Measurements from ENCODE around the gene SCGN. TPM values are rescaled to one million over a fixed set of nuclear protein-coding genes. Genes with fewer than 3 reads are reported as not detected.

SCGN gene
- 29.0 and 45.4 TPM in 2 replicates for total RNA-seq (2016; rRNA removed; fragmentation: Illumina TruSeq; extraction: Trizol)
- total RNA-seq (2016; cell fraction: cytosol; rRNA removed; fragmentation: Illumina TruSeq; extraction: Trizol; ENCODE audit: low read depth): 4.4 and 5.6 TPM in 2 replicates
- total RNA-seq (2016; cell fraction: insoluble cytoplasmic fraction; rRNA removed; fragmentation: Illumina TruSeq; extraction: Trizol): 27.9 and 49.4 TPM in 2 replicates
- 10.6 and 11.2 TPM in 2 replicates for total RNA-seq (2016; cell fraction: membrane; rRNA removed; fragmentation: Illumina TruSeq; extraction: Trizol)
- 10.5 and 10.7 TPM in 2 replicates for total RNA-seq (2016; cell fraction: nucleus; rRNA removed; fragmentation: Illumina TruSeq; extraction: Trizol)
- polyA plus RNA-seq (2011; rRNA removed): 2.1 and 2.9 TPM in 2 replicates
- polyA plus RNA-seq (2011; cell fraction: cytosol; rRNA removed): 2.7 and 3.3 TPM in 2 replicates
- 0.71 and 0.87 TPM in 2 replicates for polyA plus RNA-seq (2011; cell fraction: nucleus; rRNA removed)
- polyA plus RNA-seq (2012): 3.0 and 8.3 TPM in 2 replicates
- polyA plus RNA-seq (2016; cell fraction: cytosol; fragmentation: Illumina TruSeq; extraction: Trizol; ENCODE audit: low read depth): 4.5 and 4.7 TPM in 2 replicates
- polyA plus RNA-seq (2016; cell fraction: insoluble cytoplasmic fraction; fragmentation: Illumina TruSeq; extraction: Trizol; ENCODE audit: low read depth): 43.5 and 45.3 TPM in 2 replicates
- 8.0 and 8.2 TPM in 2 replicates for polyA plus RNA-seq (2016; cell fraction: membrane; fragmentation: Illumina TruSeq; extraction: Trizol; ENCODE audit: low read depth)
- polyA plus RNA-seq (2016; cell fraction: nucleus; fragmentation: Illumina TruSeq; extraction: Trizol; ENCODE audit: insufficient read depth, low read depth): 14.9 and 15.4 TPM in 2 replicates
- polyA minus RNA-seq (2011; rRNA and poly(A)+ RNA removed; ENCODE audit: low replicate concordance): 2.1 TPM in 1 of 2 replicates, not detected in the other
- polyA minus RNA-seq (2011; cell fraction: cytosol; rRNA and poly(A)+ RNA removed): 0.89 and 1.1 TPM in 2 replicates
- 0.52 TPM in 1 of 2 replicates, not detected in the other for polyA minus RNA-seq (2011; cell fraction: nucleus; rRNA and poly(A)+ RNA removed)
- Bru-seq, nascent RNA: percentile 64 among the genes with signal in this experiment
- percentile 52 among the genes with signal in this experiment for BruChase-seq, experiment 1, labeled RNA remaining after a 6-hour chase
- percentile 46 among the genes with signal in this experiment for BruChase-seq, experiment 2, labeled RNA remaining after a 2-hour chase
- long read RNA-seq, experiment 1, partial matches to known transcripts: 3 of 8 reads
- long read RNA-seq, experiment 1, other reads (novel, unspliced or antisense): 5 of 8 reads
- long read RNA-seq, experiment 2, partial matches to known transcripts: 21 of 39 reads
- long read RNA-seq, experiment 2, other reads (novel, unspliced or antisense): 17 of 39 reads

- no peak within 1 kb of the TSS for H3K9ac ChIP-seq (ENCODE audit: insufficient read depth, low read depth, low read length)
- H3K4me1 ChIP-seq (ENCODE audit: insufficient read depth, low read length): peaks cover 14% of the 10 kb centered on the region
- peak within 1 kb of the TSS; percentile 27 to 68 (median 47); a peak in 4 of 6 replicates for H3K4me3 ChIP-seq (replicated peaks in 1 of 3; ENCODE audit: insufficient read depth in 1 of 3, low read depth in 2 of 3, low read length in 3 of 3)
- FAIRE-seq: peak; percentile 18
- ATAC-seq: peak; percentile 98
- no peaks in the 10 kb centered on the region; a peak in 1 of 5 replicates for H3K27me3 ChIP-seq (ENCODE audit: control insufficient read depth in 1 of 2, insufficient read depth in 2 of 2, low read length in 2 of 2)
- POLR2A ChIA-PET: interaction anchor here (0.7 kb wide), 1 partner anchor 10 kb away, joined by 3 read pairs; no protein-coding TSS in a partner anchor
- H3K4me2 ChIP-seq (ENCODE audit: low read depth, low read length): peak within 1 kb of the TSS; percentile 84
- H3K27ac ChIP-seq (ENCODE audit: extremely low read length, insufficient read depth, low read length): no peak within 1 kb of the TSS
- H3K79me2 ChIP-seq (ENCODE audit: insufficient read depth, low read length): no peaks in the 10 kb centered on the region
- WGBS (ENCODE audit: low lambda C conversion rate): 3% methylated on average over 26 of the region's 35 CpGs
- CTCF ChIA-PET (ENCODE audit: low intra/inter-chr PET ratio, low total read pairs): no interaction called here
- intact Hi-C loops (cut with micrococcal nuclease; ENCODE audit: unreplicated experiment) (no loop called here), in situ Hi-C loops (cut with HindIII; ENCODE audit: extremely low pct_ligation_motif_present, low pct_unique_long_range_greater_than_20kb) (no loop called here)
- no peaks in the 10 kb centered on the region for H3K9me3 ChIP-seq (ENCODE audit: low read length)
- no peak within 1 kb of the TSS for H2AFZ ChIP-seq (ENCODE audit: low read length)
- DNase-seq (ENCODE audit: low spot score): peak; percentile 55
- no peaks in the 10 kb centered on the region for H4K20me1 ChIP-seq (ENCODE audit: insufficient read depth, low read length)
- H3K36me3 ChIP-seq (replicated peaks in 1 of 2; ENCODE audit: control insufficient read depth in 1 of 2, insufficient read depth in 2 of 2, low read length in 2 of 2): no peaks in the 10 kb centered on the region
- no TSS peak for BruUV-seq (replicated peaks)
- peak; percentile 95; the same call in 1 of the 2 replicates for TF ChIP-seq ATF5 (CRISPR knock-in tag; IDR thresholded peaks at IDR 0.05; ENCODE audit: low read depth)
- TF ChIP-seq HDAC1 (CRISPR knock-in tag; IDR thresholded peaks at IDR 0.05): peak; percentile 89
- TF ChIP-seq ZNF230 (CRISPR knock-in tag; IDR thresholded peaks at IDR 0.05): peak; percentile 97
- TF ChIP-seq ZNF260 (CRISPR knock-in tag; IDR thresholded peaks at IDR 0.05; ENCODE audit: borderline replicate concordance, low read depth): no peak
- TF ChIP-seq STAG1 (CRISPR knock-in tag; IDR thresholded peaks at IDR 0.05): peak; percentile 44
- TF ChIP-seq, protein P1, sequence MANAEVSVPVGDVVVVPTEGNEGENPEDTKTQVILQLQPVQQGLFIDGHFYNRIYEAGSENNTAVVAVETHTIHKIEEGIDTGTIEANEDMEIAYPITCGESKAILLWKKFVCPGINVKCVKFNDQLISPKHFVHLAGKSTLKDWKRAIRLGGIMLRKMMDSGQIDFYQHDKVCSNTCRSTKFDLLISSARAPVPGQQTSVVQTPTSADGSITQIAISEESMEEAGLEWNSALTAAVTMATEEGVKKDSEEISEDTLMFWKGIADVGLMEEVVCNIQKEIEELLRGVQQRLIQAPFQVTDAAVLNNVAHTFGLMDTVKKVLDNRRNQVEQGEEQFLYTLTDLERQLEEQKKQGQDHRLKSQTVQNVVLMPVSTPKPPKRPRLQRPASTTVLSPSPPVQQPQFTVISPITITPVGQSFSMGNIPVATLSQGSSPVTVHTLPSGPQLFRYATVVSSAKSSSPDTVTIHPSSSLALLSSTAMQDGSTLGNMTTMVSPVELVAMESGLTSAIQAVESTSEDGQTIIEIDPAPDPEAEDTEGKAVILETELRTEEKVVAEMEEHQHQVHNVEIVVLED (CRISPR knock-in tag; IDR thresholded peaks at IDR 0.05; ENCODE audit: borderline replicate concordance): no peak; the same call in 1 of the 2 replicates
- TF ChIP-seq ESRRA (CRISPR knock-in tag; IDR thresholded peaks at IDR 0.05; ENCODE audit: low read depth): no peak
- peak; percentile 63 for TF ChIP-seq GABPB1 (CRISPR knock-in tag; IDR thresholded peaks at IDR 0.05)
- TF ChIP-seq HMGA1 (CRISPR knock-in tag; conservative IDR thresholded peaks at IDR 0.05): no peak
- peak; percentile 70 for TF ChIP-seq TEAD3 (CRISPR knock-in tag; optimal IDR thresholded peaks at IDR 0.05; ENCODE audit: borderline replicate concordance)
- peak; percentile 81 for TF ChIP-seq KDM3A (CRISPR knock-in tag; IDR thresholded peaks at IDR 0.05; ENCODE audit: low read depth)
- TF ChIP-seq MTA3 (CRISPR knock-in tag; IDR thresholded peaks at IDR 0.05): peak; percentile 89
- peak; percentile 100 for TF ChIP-seq SRY (CRISPR knock-in tag; IDR thresholded peaks at IDR 0.05)
- peak; percentile 88 for TF ChIP-seq ZNF343 (CRISPR knock-in tag; IDR thresholded peaks at IDR 0.05)
- TF ChIP-seq ZNF24 (IDR thresholded peaks at IDR 0.05): no peak
- no peak; the same call in 1 of the 2 replicates for TF ChIP-seq ZFYVE20 (CRISPR knock-in tag; IDR thresholded peaks at IDR 0.05; ENCODE audit: borderline replicate concordance, low read depth)
- TF ChIP-seq TFDP2 (CRISPR knock-in tag; IDR thresholded peaks at IDR 0.05): 0 out of 2 replicates have a peak, but pooled peaks have one; percentile 50
Measured at GRCh38 chr6:25652007-25652515, at the start of gene SCGN. Gene SCGN (plus strand): TSS chr6:25652215. CDS start chr6:25652404, 189 bp downstream.
